IPS-18a (cell line): Measurements from ENCODE around the gene CHI3L1.

Experiments used
- H3K27ac ChIP-seq: one replicate; pipeline ENCODE4 v1.5.1; 2013; ENCODE audit warnings: low read length
- H3K27me3 ChIP-seq: one replicate; pipeline ENCODE4 v1.6.1; 2013; ENCODE audit warnings: mild to moderate bottlenecking, low read length; ENCODE audit not compliant: control insufficient read depth, insufficient read depth
- H3K36me3 ChIP-seq: one replicate; pipeline ENCODE4 v1.6.1; 2013; ENCODE audit warnings: low read depth, low read length; ENCODE audit not compliant: control insufficient read depth
- H3K4me1 ChIP-seq: one replicate; pipeline ENCODE4 v1.6.1; 2013; ENCODE audit warnings: low read depth, low read length; ENCODE audit not compliant: control insufficient read depth
- H3K4me3 ChIP-seq: one replicate; pipeline ENCODE4 v1.5.1; 2013; ENCODE audit warnings: low read length
- H3K9ac ChIP-seq: one replicate; pipeline ENCODE4 v1.6.1; 2013; ENCODE audit warnings: mild to moderate bottlenecking, low read length, moderate library complexity
- H3K9me3 ChIP-seq: one replicate; pipeline ENCODE4 v1.6.1; 2013; ENCODE audit warnings: low read depth, low read length; ENCODE audit not compliant: control insufficient read depth

The CHI3L1 gene

DNA sequence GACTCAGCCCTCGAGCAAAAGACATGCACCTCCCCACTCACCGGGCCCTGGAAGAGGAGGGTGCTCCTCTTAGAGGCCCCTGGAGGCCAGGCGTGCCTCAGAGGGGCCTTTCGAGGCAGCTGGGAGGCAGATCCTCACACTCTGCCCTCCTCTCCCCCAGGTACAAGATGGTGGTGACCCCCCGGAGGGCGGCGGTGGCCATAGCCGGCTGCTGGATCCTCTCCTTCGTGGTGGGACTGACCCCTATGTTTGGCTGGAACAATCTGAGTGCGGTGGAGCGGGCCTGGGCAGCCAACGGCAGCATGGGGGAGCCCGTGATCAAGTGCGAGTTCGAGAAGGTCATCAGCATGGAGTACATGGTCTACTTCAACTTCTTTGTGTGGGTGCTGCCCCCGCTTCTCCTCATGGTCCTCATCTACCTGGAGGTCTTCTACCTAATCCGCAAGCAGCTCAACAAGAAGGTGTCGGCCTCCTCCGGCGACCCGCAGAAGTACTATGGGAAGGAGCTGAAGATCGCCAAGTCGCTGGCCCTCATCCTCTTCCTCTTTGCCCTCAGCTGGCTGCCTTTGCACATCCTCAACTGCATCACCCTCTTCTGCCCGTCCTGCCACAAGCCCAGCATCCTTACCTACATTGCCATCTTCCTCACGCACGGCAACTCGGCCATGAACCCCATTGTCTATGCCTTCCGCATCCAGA, 21.3 kb downstream of the CHI3L1 start:
- no peaks in the 10 kb centered on the region for H3K27me3 ChIP-seq
- H3K9ac ChIP-seq: no peak overlapping the region

DNA sequence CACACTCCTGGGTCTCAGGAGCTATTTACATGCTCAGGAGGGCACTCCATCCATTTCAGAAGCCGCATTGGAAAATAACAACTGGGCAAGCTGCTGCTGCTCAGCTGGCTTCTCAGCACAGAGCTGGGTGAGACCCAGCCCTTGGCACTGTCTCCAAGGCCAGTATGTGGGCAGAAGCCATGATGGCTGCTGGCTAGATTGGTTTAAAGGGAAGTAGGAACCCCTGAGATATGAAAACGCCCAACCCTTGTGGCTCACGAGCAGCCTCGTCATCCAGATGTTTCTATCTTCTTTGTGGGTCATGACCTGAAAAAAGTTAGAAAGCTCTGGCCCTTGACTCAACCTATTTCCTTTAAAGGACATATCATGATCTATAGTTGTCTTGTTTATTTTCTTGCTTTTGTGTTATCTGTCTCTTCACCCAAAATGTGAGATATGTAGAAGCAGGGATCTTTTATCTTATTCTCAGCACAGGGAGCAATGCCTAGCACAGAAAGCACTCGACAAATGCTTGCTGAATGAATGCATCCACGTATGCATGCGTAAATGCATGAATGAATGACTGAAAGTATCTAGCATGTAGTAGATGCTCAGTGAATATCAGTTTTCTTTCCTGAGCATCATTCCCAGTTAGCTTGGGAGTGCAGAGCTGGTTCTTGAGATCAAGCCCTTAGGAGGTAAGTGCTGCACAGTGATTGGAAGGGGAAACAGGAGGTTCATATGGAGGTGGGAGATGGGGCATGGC, 22.4 kb downstream of the CHI3L1 start:
- Histone ChIP-seq H3K9ac (no peak overlapping the region), H3K27me3 (no peaks in the 10 kb centered on the region), H3K9me3 (no peaks in the 10 kb centered on the region), H3K4me3 (no peak overlapping the region), H3K4me1 (no peaks in the 10 kb centered on the region), H3K27ac (no peak overlapping the region), H3K36me3 (no peaks in the 10 kb centered on the region)

More for the DNA sequence above, 21.3 kb downstream of the CHI3L1 start:
- no peaks in the 10 kb centered on the region for H3K9me3 ChIP-seq
- H3K36me3 ChIP-seq: no peaks in the 10 kb centered on the region
- no peak overlapping the region for H3K27ac ChIP-seq
- no peaks in the 10 kb centered on the region for H3K4me1 ChIP-seq
- no peak overlapping the region for H3K4me3 ChIP-seq

DNA sequence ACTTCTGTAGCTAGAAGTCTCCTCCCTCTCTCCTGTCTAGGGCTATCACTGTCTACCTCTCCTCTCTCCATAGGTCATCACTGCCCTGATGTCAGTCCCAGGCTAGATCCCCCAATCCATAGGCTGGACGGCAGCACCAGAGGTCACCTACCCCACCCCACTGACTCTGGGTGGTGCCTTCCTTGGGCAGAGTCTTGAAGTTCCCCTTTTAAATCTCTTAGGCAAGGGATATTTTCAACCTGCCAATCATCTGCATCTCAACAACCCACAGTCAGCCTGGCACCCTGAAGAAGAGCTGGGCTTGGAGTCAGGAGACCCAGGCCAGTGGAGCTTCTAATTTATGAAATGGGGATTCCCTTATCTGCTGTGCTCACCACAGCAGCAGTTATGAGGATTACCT, 24.1 kb downstream of the CHI3L1 start:
- no peak overlapping the region for H3K27ac ChIP-seq

DNA sequence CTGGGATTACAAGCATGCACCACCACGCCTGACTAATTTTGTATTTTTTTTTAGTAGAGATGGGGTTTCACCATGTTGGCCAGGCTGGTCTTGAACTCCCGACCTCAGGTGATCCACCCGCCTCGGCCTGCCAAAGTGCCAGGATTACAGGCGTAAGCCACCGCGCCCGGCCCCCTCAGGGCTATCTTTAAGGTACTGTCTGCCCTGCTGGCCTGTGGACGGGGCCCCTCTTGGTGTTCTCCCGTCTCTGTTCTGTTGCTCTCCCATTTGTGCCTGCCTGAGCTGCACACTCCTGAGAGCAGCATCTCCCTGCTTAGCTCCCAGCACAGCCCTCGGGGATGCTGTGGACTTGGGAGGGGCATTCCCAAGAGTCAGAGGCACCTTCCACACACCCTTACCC, 24.8 kb downstream of the CHI3L1 start:
- H3K27ac ChIP-seq: no peak overlapping the region
- no peaks in the 10 kb centered on the region for H3K36me3 ChIP-seq
- no peaks in the 10 kb centered on the region for H3K9me3 ChIP-seq
- H3K4me3 ChIP-seq: no peak overlapping the region
- H3K4me1 ChIP-seq: no peaks in the 10 kb centered on the region
- no peaks in the 10 kb centered on the region for H3K27me3 ChIP-seq
- H3K9ac ChIP-seq: no peak overlapping the region

More for the DNA sequence above, 24.1 kb downstream of the CHI3L1 start:
- H3K4me3 ChIP-seq: no peak overlapping the region
- H3K27me3 ChIP-seq: no peaks in the 10 kb centered on the region
- no peaks in the 10 kb centered on the region for H3K4me1 ChIP-seq
- H3K36me3 ChIP-seq: no peaks in the 10 kb centered on the region
- no peaks in the 10 kb centered on the region for H3K9me3 ChIP-seq
- no peak overlapping the region for H3K9ac ChIP-seq

DNA sequence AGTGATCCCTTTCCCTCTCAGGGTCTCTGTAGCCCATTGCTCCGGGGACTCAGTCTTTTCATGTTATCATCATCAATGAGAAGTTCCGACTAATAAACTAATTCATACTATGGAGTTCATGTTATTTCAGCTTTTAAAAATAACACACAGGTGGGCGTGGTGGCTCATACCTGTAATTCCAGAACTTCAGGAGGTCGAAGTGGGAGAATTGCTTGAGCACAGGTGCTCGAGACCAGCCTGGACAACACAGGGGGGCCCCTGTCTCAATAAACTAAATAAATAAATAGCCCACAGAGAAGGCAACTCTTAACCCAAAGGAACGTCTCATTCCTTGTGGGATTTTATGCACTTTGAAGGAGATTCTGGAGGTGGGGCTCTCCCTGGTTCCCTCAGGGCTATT, 25.3 kb downstream of the CHI3L1 start:
- Histone ChIP-seq H3K9ac (no peak overlapping the region), H3K27me3 (no peaks in the 10 kb centered on the region), H3K36me3 (no peaks in the 10 kb centered on the region), H3K9me3 (no peaks in the 10 kb centered on the region), H3K4me3 (no peak overlapping the region), H3K27ac (no peak overlapping the region), H3K4me1 (no peaks in the 10 kb centered on the region)

DNA sequence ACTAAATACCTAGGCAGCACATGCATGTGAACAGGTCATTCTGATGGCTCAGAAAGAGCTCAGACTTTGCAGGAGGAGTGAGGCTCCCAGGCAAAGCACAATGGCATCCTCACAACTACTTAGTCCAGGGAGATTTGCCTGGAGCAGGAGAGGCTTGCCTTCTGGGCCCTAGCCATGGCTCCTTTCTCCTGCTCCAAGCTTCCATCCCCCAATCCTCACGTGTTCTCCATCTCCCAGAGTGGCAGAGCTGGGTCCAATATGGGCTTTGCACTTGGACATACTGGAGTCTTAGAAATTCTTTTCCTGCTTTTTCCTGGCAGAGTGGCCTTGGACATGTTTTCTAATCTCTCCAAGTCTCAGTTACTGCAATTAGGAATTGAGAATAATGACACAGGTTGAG, 26.7 kb downstream of the CHI3L1 start:
- Histone ChIP-seq H3K27me3 (no peaks in the 10 kb centered on the region), H3K4me3 (no peak overlapping the region), H3K9me3 (no peaks in the 10 kb centered on the region), H3K4me1 (peaks cover 3% of the 10 kb centered on the region), H3K9ac (no peak overlapping the region), H3K36me3 (no peaks in the 10 kb centered on the region), H3K27ac (no peak overlapping the region)

DNA sequence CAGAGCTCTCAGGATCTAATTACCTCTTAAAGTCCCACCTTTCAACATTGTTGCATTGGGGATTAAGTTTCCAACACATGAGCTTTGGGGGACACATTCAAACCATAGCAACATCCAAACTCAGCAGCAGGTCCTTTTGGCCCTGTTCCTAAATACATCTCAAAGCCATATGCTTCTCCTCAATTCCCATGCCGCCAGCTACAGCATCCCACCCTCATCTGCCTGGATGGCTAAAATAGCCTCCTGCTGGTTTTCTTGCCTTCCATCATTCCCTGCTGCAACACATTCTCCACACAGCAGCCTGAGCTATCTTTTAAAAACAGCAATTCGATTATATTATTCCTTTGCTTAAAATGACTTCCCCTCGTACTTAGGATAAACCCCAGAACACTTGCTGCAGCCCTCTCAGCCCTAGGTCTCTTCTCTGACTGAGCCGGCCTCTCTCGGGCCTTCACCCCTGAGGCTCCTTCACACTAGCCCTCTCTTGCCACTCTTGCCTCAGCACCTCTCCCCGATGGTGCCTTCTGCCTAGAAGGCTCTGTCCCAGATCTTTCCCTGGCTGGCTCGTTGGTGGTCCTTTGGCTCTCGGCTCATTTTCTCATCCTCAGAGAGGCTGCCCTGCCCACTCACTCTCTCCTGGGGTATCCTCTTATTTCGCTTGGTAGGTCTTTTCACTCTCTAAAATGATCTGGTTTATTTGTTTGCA, 27.4 kb downstream of the CHI3L1 start:
- H3K9me3 ChIP-seq: no peaks in the 10 kb centered on the region
- no peak overlapping the region for H3K4me3 ChIP-seq
- H3K36me3 ChIP-seq: no peaks in the 10 kb centered on the region
- H3K9ac ChIP-seq: no peak overlapping the region
- H3K27ac ChIP-seq: no peak overlapping the region
- no peaks in the 10 kb centered on the region for H3K27me3 ChIP-seq
- peaks cover 8% of the 10 kb centered on the region for H3K4me1 ChIP-seq

DNA sequence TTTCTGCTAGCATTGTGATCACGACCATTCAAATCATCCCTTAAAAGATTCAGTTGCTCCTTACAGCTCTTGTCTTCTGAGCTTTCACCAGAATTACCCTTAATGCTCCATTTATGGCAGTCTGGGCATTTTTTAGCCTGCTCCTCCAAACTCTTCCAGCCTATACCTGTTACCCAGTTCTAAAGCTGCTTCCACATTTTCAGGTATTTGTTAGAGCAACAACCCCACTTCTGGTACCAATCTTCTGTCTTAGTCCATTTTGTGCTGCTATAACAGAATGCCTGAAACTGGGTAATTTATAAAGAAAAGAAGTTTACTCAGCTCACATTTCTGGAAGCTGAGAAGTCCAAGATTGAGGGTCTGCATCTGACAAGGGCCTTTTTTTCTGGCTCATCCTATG, 28.1 kb downstream of the CHI3L1 start:
- no peaks in the 10 kb centered on the region for H3K9me3 ChIP-seq
- H3K36me3 ChIP-seq: no peaks in the 10 kb centered on the region
- H3K4me1 ChIP-seq: peaks cover 15% of the 10 kb centered on the region
- no peak overlapping the region for H3K9ac ChIP-seq
- H3K27me3 ChIP-seq: no peaks in the 10 kb centered on the region
- H3K4me3 ChIP-seq: no peak overlapping the region
- no peak overlapping the region for H3K27ac ChIP-seq

DNA sequence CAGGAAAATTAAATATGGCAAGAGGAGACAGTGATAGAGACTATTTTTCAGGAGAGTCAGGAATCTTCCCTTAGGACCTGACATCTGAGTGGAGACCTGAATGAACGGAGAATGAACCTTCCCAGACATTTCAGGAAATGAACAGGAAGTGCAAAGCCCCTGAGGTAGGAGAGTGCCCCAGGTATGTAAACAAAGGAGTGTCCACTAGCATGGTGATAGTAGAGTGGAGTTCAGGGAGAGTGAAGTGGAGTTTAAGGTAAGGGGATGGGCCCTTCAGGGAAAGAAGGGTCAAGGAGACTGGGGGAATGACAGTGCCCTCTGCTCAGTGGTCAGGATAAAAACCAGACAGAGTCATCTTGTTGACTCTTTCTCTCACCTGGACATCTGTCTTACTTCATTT, 30.2 kb downstream of the CHI3L1 start:
- H3K4me1 ChIP-seq: peaks cover 29% of the 10 kb centered on the region
- no peaks in the 10 kb centered on the region for H3K36me3 ChIP-seq
- no peaks in the 10 kb centered on the region for H3K9me3 ChIP-seq
- no peak overlapping the region for H3K4me3 ChIP-seq
- H3K27ac ChIP-seq: no peak overlapping the region
- H3K27me3 ChIP-seq: no peaks in the 10 kb centered on the region
- H3K9ac ChIP-seq: no peak overlapping the region

DNA sequence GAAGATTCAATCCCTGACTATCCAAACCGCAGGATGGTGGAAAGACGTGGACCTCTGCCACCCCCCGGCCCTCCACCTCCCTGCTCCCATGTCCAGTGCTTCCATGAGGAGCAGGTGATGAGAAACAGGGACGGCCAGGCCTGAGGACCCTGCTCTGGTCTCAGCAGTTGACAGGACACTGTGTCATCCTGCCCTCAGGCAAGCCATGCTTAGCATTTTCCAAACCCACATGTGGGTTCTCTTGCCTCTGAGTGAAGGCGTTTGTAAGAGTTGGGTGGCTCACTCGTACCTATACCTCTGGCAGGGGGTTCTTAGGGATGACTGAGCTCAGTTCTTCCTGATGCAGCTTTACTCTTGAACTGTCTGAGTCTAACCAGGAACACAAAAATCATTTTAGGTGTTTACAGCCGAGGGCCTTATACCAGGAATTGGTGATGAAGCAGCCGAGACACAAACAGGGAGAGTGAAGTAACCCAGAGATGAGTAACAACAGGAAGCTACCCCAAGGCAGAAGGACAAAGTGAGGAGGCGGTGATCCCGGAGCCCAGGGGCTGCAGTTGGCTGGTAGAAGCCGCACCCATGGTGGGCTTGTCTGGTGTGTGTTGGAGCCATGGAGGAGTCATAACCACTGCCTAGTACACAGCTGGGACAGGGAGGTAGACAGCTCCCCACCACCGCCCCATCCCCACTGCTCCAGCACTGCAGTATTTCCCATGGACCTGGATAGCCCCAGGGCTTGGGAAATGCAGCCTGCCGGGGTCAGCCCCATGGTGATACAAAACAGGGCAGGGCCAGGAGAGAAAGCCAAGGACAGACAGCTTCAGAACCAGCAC, 32.3 kb downstream of the CHI3L1 start:
- Histone ChIP-seq H3K9me3 (no peaks in the 10 kb centered on the region), H3K36me3 (no peaks in the 10 kb centered on the region), H3K9ac (no peak overlapping the region), H3K4me1 (peaks cover 31% of the 10 kb centered on the region), H3K27ac (no peak overlapping the region), H3K4me3 (no peak overlapping the region), H3K27me3 (no peaks in the 10 kb centered on the region)
